HG03045 (cell line): ENCODE data around the gene OSCP1.

ENCODE experiments used
- ATAC-seq: cut with Tn5 transposase; IDR thresholded peaks from one replicate; pipeline ENCODE4 v1.9.1; 2021; ENCODE audit warnings: mild to moderate bottlenecking, moderate library complexity; ENCODE audit not compliant: unreplicated experiment

OSCP1 gene

GRCh38 chr1:36411674-36412648, 38.3 kb downstream of the OSCP1 start:
- no peak for ATAC-seq

- no peak for ATAC-seq
Observed at GRCh38 chr1:36408479-36408878, 41.8 kb downstream of the OSCP1 start.

GRCh38 chr1:36406440-36406839, 43.8 kb downstream of the OSCP1 start:
- no peak for ATAC-seq

- no peak for ATAC-seq
Observed at GRCh38 chr1:36402504-36402890, 47.8 kb downstream of the OSCP1 start.

GRCh38 chr1:36401602-36402503, 48.4 kb downstream of the OSCP1 start:
- no peak for ATAC-seq

- peak; percentile 69 for ATAC-seq
Observed at GRCh38 chr1:36400825-36401601, 49.2 kb downstream of the OSCP1 start.

GRCh38 chr1:36400514-36400824, 49.8 kb downstream of the OSCP1 start:
- ATAC-seq = no peak

- no peak for ATAC-seq
Observed at GRCh38 chr1:36398370-36398977, 51.8 kb downstream of the OSCP1 start.

GRCh38 chr1:36397378-36398230, 52.6 kb downstream of the OSCP1 start, which contains the start of gene LSM10:
TSS of gene LSM10 (minus strand) at chr1:36397908. CDS start at chr1:36394129, 3,779 bp downstream.
- peak; percentile 58 for ATAC-seq

GRCh38 chr1:36397083-36397377, 53.2 kb downstream of the OSCP1 start:
- no peak for ATAC-seq

GRCh38 chr1:36396359-36396758, 53.9 kb downstream of the OSCP1 start:
- no peak for ATAC-seq

GRCh38 chr1:36393686-36394085, 56.6 kb downstream of the OSCP1 start:
- ATAC-seq = no peak

- ATAC-seq = no peak
Observed at GRCh38 chr1:36392836-36393235, 57.4 kb downstream of the OSCP1 start.

GRCh38 chr1:36391271-36391670, 59.0 kb downstream of the OSCP1 start:
- no peak for ATAC-seq

- ATAC-seq = no peak
Observed at GRCh38 chr1:36390411-36390810, 59.8 kb downstream of the OSCP1 start.

GRCh38 chr1:36389999-36390398, 60.3 kb downstream of the OSCP1 start:
- no peak for ATAC-seq

GRCh38 chr1:36389261-36389660, 61.0 kb downstream of the OSCP1 start:
- ATAC-seq = no peak

GRCh38 chr1:36387141-36387949, 62.9 kb downstream of the OSCP1 start:
- ATAC-seq = no peak
